GM21619 (cell line): ENCODE measurements around the gene PRTN3.
"Not testable (repeated sequence)": the region's sequence is repeated elsewhere in the genome, so short reads cannot be mapped to it uniquely, and the experiment has no call there.

ENCODE experiments used
- ATAC-seq: cut with Tn5 transposase; IDR thresholded peaks from one replicate; pipeline ENCODE4 v1.9.1; 2021; ENCODE audit not compliant: unreplicated experiment

The PRTN3 gene

GRCh38 chr19:843180-843835 is 2.5 kb downstream of the PRTN3 start:
- ATAC-seq, result no peak

GRCh38 chr19:843836-844545 is 3.2 kb downstream of the PRTN3 start:
- no peak for ATAC-seq

GRCh38 chr19:844546-844971 is 3.8 kb downstream of the PRTN3 start:
- ATAC-seq, result no peak

GRCh38 chr19:845707-846521 is 5.1 kb downstream of the PRTN3 start:
- ATAC-seq, result no peak

- no peak for ATAC-seq
Measured at GRCh38 chr19:848386-848921, 7.7 kb downstream of the PRTN3 start.

- ATAC-seq, result not testable (repeated sequence)
Measured at GRCh38 chr19:849195-849594, 8.4 kb downstream of the PRTN3 start.

- ATAC-seq, result no peak
Measured at GRCh38 chr19:850221-850978, 9.6 kb downstream of the PRTN3 start.

GRCh38 chr19:850979-851335 is 10.2 kb downstream of the PRTN3 start:
- ATAC-seq, result no peak

- ATAC-seq, result no peak
Measured at GRCh38 chr19:852136-853013, 11.6 kb downstream of the PRTN3 start, which contains the start of gene ELANE. Gene ELANE, plus strand, starts transcription at chr19:852303. Its CDS starts 26 bp downstream, at chr19:852329.

GRCh38 chr19:853014-853585 is 12.3 kb downstream of the PRTN3 start:
- no peak for ATAC-seq

- not testable (repeated sequence) for ATAC-seq
Measured at GRCh38 chr19:853614-854220, 12.9 kb downstream of the PRTN3 start.

GRCh38 chr19:854549-854948 is 13.8 kb downstream of the PRTN3 start:
- ATAC-seq, result no peak

- ATAC-seq, result no peak
Measured at GRCh38 chr19:855142-855541, 14.3 kb downstream of the PRTN3 start.

- ATAC-seq, result no peak
Measured at GRCh38 chr19:855566-856120, 14.8 kb downstream of the PRTN3 start.

- no peak for ATAC-seq
Measured at GRCh38 chr19:858284-858683, 17.5 kb downstream of the PRTN3 start.

GRCh38 chr19:858868-859843 is 18.4 kb downstream of the PRTN3 start, which contains the start of gene CFD:
Gene CFD, plus strand, starts transcription at chr19:859664. Its CDS starts 26 bp downstream, at chr19:859690.
- ATAC-seq, result no peak

- ATAC-seq, result no peak
Measured at GRCh38 chr19:861141-861755, 20.4 kb downstream of the PRTN3 start.
